SH-SY5Y (cell line): ENCODE measurements around the gene STRIP2.

Source experiments
- GATA2 ChIP-seq: IDR thresholded peaks from 2 replicates; pipeline ENCODE4 v1.6.1; 2011; ENCODE audit warnings: mild to moderate bottlenecking, low read depth, low read length
- GATA3 ChIP-seq: IDR thresholded peaks from 2 replicates; pipeline ENCODE4 v1.6.1; 2011; ENCODE audit warnings: low read depth, mild to moderate bottlenecking, low read length, moderate library complexity

- TF ChIP-seq GATA2 (no peak), GATA3 (no peak)
Measured at GRCh38 chr7:129457101-129457500, 22.9 kb downstream of the STRIP2 start.
